HT1080 (cell line): ENCODE measurements around the gene FASTKD2. TPM values are rescaled to one million over a fixed set of nuclear protein-coding genes. Genes with fewer than 3 reads are reported as not detected.

Experiments
- DNase-seq: peaks from one replicate; pipeline ENCODE4 v3.0.0-alpha.2; 2015; ENCODE audit warnings: low read depth
- small RNA-seq: library from RNA; depleted of rRNA; stranded (forward); fragments of <200 nt; gene quantifications from one replicate; pipeline ENCODE3, GENCODE V24; 2014
- total RNA-seq: library from RNA; depleted of rRNA; stranded (reverse); fragments of >200 nt; shearing (Covaris generic); gene quantifications from 2 replicates; pipeline ENCODE4 v1.2.3, GENCODE V29; 2014; rRNA removed

Gene FASTKD2
- total RNA-seq, 1 experiment from 2014 or later, result 48.0 TPM

GRCh38 chr2:206836722-206837121, 71.3 kb downstream of the FASTKD2 start:
- DNase-seq, result no peak

DNA sequence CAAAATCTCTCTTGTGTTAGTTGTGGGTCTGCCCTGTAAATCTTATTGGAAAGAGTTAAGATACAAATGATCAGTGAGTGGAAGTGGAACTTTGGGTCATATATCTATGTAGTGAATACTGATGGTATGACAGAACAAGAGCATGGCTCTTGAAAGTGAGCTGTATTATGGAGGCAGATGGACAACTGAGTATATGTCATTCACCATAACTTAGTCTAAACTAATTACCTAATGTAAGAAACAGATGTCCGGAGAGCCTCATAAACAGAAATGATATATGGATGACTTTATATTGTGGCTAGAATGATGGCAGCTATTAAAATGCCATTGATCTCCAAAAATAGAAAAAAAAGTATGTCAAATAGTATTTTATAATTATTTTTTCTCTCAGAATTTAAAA, 72.4 kb downstream of the FASTKD2 start:
- no peak for DNase-seq

DNA sequence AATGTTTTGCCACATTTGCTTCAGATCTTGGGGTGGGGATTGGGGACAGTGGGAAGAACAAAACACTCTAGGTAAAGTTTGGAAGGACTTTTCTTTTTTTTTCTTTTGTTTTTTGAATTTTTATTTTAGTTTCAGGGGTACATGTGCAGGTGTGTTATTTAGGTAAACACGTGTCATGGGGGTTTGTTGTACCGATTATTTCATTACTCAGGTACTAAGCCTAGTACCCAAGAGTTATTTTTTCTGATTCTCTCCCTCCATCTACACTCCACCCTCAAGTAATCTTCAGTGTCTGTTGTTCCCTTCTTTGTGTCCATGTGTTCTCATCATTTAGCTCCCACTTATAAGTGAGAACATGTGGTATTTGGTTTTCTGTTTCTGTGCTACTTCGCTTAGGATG, 73.3 kb downstream of the FASTKD2 start:
- DNase-seq, result no peak

GRCh38 chr2:206840999-206841398, 75.6 kb downstream of the FASTKD2 start:
- no peak for DNase-seq

Small RNAs within 50 kb of the gene (small RNA-seq; reads per million reads assigned to genes)
- gene MIR3130-2, result not detected

Other genes starting within 250 kb of the FASTKD2 start
- gene FAM237A, start 123.1 kb upstream of the FASTKD2 start, total RNA-seq, result not detected in 2 replicates
- not detected in 2 replicates for gene DYTN, start 47.2 kb upstream of the FASTKD2 start, total RNA-seq
- 0.29 and 1.1 TPM in 2 replicates for gene MDH1B, start 278 bp upstream of the FASTKD2 start, total RNA-seq
- 0.10 TPM in 1 of 2 replicates, not detected in the other for gene CPO, start 173.9 kb downstream of the FASTKD2 start, total RNA-seq